Measurements from ENCODE around the gene GNAT1. TPM values are rescaled to one million over a fixed set of nuclear protein-coding genes. Genes with fewer than 3 reads are reported as not detected.

GNAT1 gene
- total RNA-seq, 3 donors from 2014 or later: not detected

GRCh38 chr3:50211930-50212329 lies 20.5 kb downstream of the GNAT1 start:
- H3K4me3 ChIP-seq: no peak overlapping the region
- no peaks in the 10 kb centered on the region for H3K27me3 ChIP-seq
- TF ChIP-seq POLR2A (IDR thresholded peaks at IDR 0.05) (no peak), POLR2AphosphoS5 (IDR thresholded peaks at IDR 0.05) (no peak), CTCF (IDR thresholded peaks at IDR 0.05) (no peak)
- no peaks in the 10 kb centered on the region for H3K36me3 ChIP-seq
- no peak for DNase-seq (ENCODE audit: low spot score in 2 of 2)
- no peaks in the 10 kb centered on the region for H3K9me3 ChIP-seq
- intact Hi-C loops (cut with DNase I; ENCODE audit: low total_unique reads): no loop called here
- peaks cover 0 to 9% of the 10 kb centered on the region in 2 donors for H3K4me1 ChIP-seq
- H3K27ac ChIP-seq: no peak overlapping the region

GRCh38 chr3:50212502-50212901 lies 21.1 kb downstream of the GNAT1 start:
- peaks cover 0 to 9% of the 10 kb centered on the region in 2 donors for H3K4me1 ChIP-seq
- no peak overlapping the region for H3K27ac ChIP-seq
- no peak for DNase-seq (ENCODE audit: low spot score in 2 of 2)
- no peak overlapping the region for H3K4me3 ChIP-seq
- intact Hi-C loops (cut with DNase I; ENCODE audit: low total_unique reads): no loop called here
- TF ChIP-seq POLR2AphosphoS5 (IDR thresholded peaks at IDR 0.05) (no peak), CTCF (IDR thresholded peaks at IDR 0.05) (no peak), POLR2A (IDR thresholded peaks at IDR 0.05) (no peak)
- H3K36me3 ChIP-seq: no peaks in the 10 kb centered on the region
- no peaks in the 10 kb centered on the region for H3K27me3 ChIP-seq
- no peaks in the 10 kb centered on the region for H3K9me3 ChIP-seq

- TF ChIP-seq POLR2A (IDR thresholded peaks at IDR 0.05) (no peak), CTCF (IDR thresholded peaks at IDR 0.05) (no peak), POLR2AphosphoS5 (IDR thresholded peaks at IDR 0.05) (no peak)
- no peaks in the 10 kb centered on the region for H3K27me3 ChIP-seq
- DNase-seq (ENCODE audit: low spot score in 2 of 2): no peak
- H3K27ac ChIP-seq: no peak overlapping the region
- intact Hi-C loops (cut with DNase I; ENCODE audit: low total_unique reads): no loop called here
- H3K36me3 ChIP-seq: no peaks in the 10 kb centered on the region
- peaks cover 0 to 9% of the 10 kb centered on the region in 2 donors for H3K4me1 ChIP-seq
- H3K4me3 ChIP-seq: no peak overlapping the region
- no peaks in the 10 kb centered on the region for H3K9me3 ChIP-seq
Measured at GRCh38 chr3:50212971-50213370, 21.6 kb downstream of the GNAT1 start.

GRCh38 chr3:50213373-50213772 lies 22.0 kb downstream of the GNAT1 start:
- TF ChIP-seq CTCF (IDR thresholded peaks at IDR 0.05) (no peak), POLR2AphosphoS5 (IDR thresholded peaks at IDR 0.05) (no peak), POLR2A (IDR thresholded peaks at IDR 0.05) (no peak)
- no peaks in the 10 kb centered on the region for H3K9me3 ChIP-seq
- peaks cover 0 to 9% of the 10 kb centered on the region in 2 donors for H3K4me1 ChIP-seq
- no peak for DNase-seq (ENCODE audit: low spot score in 2 of 2)
- no peaks in the 10 kb centered on the region for H3K36me3 ChIP-seq
- intact Hi-C loops (cut with DNase I; ENCODE audit: low total_unique reads): no loop called here
- H3K27me3 ChIP-seq: no peaks in the 10 kb centered on the region
- no peak overlapping the region for H3K4me3 ChIP-seq
- H3K27ac ChIP-seq: no peak overlapping the region

- intact Hi-C loops (cut with DNase I; ENCODE audit: low total_unique reads): no loop called here
- DNase-seq (ENCODE audit: low spot score in 2 of 2): no peak
- Histone ChIP-seq H3K27ac (no peak overlapping the region), H3K4me3 (no peak overlapping the region), H3K9me3 (no peaks in the 10 kb centered on the region), H3K4me1 (peaks cover 0 to 9% of the 10 kb centered on the region in 2 donors), H3K27me3 (no peaks in the 10 kb centered on the region), H3K36me3 (no peaks in the 10 kb centered on the region)
- TF ChIP-seq POLR2AphosphoS5 (IDR thresholded peaks at IDR 0.05) (no peak), CTCF (IDR thresholded peaks at IDR 0.05) (no peak), POLR2A (IDR thresholded peaks at IDR 0.05) (no peak)
Measured at GRCh38 chr3:50214824-50215223, 23.4 kb downstream of the GNAT1 start.

All from breast epithelium (tissue), 4 donors.